GOT3 (cell line): ENCODE results near the gene PSD2.

ENCODE experiments used
- DNase-seq: peaks from one replicate; lab custom pipeline; 2025; ENCODE audit warnings: mixed read lengths; lab: John Stamatoyannopoulos, UW

The PSD2 gene

DNA sequence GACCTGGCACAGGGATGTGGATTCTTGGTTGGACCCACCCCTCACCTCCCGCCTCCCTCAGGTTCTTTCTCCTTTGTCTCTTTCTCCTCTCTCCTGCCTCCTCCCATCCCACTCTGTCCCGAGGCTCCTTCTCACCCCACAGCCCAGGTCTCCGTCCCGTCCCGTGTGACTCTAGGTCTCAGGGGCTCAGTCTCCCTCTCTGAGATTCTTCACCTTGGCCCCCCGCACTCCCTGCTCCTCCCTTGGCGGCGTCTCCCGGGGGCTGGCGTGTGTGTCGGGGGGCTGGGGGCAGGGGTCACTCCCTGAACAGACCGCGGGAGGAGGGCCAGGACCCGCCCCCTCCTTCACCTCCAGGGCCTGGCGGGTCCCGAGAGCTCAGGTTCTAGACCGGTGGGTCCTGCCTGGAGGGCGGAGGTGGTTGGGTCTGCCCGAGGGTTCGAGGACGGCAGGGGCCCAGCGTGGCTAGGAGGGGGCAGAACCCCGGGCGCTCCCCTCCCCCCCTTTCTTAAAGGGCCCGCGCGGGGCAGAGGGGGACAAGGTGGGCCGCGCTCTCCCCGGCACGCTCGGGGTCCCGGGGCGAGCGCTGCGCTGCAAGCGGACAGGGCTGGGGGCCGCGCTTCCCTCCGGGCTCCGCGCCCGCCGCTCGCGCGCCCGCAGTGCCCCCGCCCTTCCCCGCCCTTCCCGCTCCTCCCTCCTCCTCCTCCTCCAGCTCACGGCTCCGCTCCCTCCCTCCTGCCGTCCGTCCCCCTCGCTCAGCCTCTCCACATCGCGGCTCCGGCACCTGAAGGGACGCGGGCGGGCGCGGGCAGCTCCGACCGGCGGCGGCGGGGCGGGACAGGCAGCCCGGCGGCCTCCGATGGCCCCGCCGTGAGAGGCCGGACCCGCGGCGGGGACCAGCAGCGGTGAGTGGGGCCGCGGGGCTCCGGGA is at the start of gene PSD2:
Gene PSD2, plus strand, starts transcription at position 735 of the 928 bp plus-strand sequence. CDS start 13,633 bp downstream, outside the sequence.
- DNase-seq = no peak

DNA sequence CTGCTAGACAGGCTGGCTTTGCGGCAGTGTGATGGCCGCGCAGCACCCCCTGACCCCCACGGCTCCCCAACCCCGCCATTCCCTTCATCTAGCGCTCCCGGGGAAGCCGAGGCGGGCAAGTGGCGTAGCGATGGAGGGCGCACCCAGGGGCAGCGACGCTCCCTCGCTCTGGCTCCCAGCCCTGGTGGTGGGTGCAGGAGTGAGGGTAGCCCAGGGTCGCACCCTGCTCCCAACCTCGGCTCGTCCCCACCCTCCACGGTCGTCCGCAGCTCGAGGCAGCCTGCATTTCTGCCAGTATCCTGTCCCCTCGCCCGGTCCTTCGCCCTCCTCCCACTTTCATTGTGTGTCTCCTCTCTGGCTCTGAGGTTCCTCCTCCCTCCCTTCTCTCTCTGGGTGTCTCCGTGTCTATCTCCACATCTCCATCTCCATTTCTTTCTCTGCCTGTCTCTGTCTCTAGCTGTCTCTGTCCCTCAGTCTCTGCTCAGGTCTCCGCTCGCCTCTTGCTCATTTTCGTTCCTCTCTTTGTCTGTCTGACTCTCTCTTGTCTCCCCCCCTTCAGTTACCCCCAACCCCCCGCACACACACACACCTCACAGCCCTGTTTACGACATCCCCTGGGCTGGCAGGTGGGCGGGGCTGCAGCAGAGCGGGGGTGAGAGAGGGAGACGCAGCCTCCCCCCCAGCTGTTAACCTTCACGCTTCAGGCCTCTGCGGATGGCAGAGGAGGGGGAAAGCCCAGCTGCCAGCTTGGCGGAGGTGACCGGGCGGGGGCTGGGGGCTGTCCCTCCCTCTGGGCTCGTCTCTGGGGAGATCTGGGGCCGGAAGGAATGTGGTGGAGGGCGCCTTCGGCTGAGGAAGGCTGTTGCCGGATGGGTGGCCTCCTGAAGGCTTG is 48.7 kb upstream of the PSD2 start:
- DNase-seq = no peak

DNA sequence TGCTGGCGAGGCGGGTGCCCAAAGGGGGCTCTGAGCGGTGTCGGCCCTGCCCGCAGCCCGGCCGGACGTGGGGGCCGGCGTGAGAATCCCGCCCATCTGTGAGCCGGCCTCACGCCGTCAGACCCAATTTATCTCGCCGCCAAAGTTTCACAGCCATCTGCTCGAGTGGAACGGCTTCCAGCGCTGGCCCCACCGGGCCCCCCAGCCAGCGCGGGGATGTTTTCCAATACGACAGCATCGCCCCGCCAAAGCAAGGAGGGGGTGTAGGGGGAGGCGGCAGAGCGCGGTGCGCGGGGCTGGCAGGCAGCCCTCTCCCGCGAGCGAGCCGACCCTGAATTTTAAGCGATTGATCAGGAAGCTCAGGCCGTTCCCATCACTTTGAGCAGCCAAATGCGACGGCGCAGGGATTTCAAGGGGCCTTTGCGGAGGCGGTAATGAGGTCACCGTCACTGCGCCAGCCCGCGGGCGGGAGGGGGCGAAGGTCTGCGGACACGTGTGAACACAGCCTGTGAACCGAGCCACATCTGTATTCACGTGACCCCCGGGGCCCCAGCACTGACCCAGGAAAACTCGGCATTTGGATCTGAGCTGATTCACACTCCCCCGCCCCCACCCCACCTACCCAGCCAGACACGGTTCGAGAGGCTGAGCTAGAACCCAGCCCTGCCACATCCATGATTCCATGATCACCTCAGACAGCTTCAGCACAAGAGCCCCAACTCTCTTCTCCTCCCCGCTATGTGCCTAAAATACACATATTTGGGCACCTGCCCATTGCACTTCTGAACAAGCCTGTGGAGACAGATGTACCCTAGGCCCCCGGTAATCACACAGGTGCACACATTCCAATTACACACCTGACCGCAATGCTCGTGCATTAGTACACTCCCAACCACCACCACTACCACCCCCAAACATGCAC is 47.8 kb upstream of the PSD2 start:
- peak; percentile 46 for DNase-seq

DNA sequence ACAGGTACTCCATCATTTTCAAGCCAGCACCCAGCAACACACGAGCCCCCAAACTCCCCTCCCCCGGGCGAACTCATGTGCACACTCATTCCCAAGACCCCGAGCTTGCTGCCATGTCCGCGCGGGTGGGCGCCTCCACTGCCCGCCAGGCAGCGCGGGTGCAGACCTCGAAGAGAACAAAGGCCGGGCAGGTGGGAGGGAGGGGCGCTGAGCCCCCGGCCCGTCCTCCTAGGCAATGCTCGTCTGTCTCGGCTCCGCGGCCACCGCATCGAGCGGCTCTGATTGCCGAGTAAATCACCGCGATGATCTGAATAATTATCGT is 47.1 kb upstream of the PSD2 start:
- DNase-seq = no peak

DNA sequence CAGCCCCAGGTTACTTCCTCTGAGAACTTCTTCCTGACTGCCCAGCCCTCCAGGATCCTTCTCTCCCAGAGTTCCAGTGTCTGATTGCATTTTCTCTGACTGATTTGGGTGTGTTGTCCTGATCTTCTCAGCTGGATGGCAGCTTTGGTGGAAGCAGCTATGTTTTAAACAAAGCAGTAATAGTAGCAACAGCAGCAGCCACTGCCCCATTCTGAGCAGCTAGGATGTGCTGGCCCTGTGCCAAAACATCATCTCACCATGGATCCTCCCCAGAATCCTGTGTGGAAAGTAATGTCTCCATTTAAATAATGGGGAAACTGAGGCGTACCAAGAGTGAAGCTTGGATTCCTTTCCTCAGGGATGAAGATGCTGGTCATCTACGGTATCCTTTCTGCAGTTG is 46.4 kb upstream of the PSD2 start:
- no peak for DNase-seq

DNA sequence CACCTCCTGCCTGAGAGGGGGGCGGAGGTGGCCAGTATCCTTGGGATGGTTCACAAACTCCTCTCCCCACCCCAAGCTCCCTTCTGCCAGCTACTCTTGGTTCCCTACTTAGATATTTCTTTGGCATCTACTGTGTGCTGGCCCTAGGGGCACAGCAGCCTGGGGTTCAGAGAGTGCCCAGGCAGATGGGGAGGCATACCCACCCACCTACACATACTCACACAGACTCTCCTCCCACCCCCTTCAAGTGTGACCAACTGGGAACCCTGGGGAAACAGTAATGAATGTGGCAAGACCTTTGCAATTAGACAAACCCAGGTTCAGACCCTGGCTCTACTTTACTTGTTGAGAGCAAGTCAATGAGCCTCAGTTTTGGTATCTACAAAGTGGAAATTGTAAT is 44.4 kb upstream of the PSD2 start:
- no peak for DNase-seq

DNA sequence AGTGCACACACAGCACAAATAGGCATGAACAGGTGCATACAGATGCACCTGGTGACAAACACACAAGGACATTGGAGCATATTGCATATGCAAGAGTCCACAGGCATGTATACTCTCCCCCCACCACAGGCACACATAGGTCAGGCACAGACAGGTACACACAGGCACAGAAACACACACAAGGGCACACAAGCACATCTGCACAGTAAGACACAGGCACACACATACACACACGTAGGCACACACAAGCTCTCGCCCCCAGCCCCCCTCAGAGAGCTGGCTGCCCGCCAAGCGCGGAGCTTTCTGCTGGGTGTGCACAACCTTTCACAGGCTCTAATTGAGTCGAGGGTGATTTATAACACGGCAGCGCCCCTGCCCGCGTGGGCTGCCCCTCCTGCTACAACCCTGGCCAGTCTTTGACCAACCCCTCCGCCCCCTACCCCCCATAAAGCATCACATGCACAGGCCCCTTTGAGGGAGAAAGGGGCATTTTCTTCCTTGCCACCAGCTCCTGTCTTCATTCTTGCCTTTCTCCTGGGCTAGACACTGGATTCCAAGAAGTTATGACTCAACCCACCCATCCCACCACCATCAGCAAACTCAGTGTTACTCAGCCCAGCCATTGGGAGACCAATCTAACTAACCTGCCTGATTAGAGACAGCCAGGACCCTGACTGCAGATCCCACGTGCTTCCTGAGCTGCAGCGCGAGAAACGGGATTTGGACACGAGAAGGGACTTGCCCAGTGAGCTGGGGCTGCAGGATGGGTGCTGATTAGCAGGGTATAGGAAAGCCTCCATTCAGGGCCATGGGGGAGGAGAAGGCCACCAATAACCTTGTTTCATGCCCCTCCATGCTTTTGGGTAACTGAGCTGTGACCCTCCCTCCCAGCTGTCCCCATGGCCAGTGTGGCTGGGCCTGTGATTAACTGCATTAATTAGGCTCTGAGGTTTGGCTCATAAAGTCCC is 42.8 kb upstream of the PSD2 start:
- DNase-seq = no peak

DNA sequence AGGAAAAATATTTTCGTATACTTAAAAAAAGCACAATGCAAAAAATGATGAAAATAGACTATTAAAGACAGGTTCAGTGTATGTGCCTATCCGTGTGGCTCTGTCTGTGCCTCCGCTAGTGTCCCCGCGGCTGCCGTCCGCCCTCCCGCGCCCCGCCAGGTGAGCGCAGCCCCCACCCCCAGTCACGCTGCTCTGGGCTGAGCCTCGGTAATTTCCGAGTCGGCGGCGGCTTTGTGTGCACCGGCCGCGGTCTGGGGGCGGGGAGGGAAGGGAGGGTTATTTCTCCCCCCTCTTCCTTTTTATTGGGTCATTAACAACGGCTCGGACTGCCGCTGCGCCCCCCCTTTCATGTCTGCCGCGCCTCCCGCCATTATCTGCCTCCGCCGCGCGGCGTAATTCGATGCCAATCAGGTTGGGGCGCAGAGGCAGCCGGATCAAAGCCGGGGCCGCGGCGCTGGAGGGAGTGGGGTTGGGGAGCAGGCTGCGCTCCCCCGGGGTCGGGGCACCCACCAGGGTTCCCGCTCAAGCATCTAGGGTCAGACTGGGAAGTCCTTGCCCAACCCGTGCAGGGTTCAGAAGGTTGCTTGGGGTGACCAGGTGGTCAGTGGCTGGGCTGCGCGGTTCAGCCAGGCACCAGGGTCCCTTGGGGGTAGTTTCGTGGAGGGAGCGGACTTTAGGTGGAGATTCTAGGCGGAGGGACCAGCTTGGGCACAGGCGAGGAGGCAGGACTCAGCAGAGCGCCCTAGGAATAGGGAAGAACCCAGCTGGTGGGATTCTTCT is 39.5 kb upstream of the PSD2 start:
- no peak for DNase-seq

DNA sequence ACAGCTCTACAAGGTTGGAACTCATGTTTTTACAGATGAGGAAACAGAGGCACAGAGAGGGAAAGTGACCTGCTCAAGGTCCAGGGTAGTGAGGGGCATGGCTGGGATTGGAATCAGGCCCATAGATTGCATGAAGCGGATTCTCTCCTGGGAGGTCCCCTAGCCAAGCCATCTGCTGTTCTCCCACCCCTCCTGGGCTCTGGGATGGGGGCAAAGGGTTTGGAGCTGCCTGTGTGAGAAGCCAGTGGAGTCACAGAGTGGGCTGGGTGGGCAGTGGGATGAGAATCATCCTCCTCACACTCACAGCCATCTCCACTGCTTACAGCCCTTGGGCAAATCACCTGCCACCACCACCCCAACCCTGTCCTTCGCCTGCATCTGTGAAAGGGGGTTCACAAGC is 38.6 kb upstream of the PSD2 start:
- no peak for DNase-seq

DNA sequence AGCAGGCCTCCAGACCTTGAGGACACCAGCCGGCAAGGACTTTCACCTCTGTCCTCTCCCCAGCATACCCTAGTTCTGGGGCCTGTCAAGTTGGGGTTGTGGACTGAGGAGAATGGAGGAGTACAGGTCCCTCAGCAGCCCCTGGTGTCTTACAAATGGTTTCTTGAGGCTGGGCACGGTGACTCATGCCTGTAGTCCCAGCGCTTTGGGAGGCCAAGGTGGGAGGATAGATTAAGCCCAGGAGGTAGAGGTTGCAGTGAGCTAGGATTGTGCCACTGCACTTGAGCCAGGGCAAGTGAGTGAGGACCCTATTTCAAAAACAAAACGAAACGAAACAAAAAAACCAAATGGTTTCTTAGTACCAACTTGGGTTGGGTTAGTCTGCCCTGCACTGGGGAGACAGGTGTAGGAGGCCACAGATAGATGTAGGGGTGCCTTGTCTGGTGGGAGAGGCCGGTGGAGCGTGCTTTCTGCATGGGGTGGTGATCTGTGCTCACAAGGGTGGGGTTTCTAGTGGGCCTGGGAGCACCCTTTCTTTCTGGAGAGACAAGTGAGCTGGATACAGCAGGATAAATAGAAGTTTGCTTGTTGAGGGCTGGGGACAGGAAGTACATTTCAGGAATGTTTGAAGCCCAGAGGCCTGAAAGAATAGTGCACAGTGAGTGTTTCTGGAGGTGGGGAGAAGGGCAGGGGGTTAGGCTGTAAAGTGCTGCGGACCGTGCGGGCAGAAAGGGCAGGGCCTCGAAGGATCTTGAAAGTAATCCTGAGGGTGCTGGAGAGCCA is 37.7 kb upstream of the PSD2 start:
- DNase-seq = no peak

DNA sequence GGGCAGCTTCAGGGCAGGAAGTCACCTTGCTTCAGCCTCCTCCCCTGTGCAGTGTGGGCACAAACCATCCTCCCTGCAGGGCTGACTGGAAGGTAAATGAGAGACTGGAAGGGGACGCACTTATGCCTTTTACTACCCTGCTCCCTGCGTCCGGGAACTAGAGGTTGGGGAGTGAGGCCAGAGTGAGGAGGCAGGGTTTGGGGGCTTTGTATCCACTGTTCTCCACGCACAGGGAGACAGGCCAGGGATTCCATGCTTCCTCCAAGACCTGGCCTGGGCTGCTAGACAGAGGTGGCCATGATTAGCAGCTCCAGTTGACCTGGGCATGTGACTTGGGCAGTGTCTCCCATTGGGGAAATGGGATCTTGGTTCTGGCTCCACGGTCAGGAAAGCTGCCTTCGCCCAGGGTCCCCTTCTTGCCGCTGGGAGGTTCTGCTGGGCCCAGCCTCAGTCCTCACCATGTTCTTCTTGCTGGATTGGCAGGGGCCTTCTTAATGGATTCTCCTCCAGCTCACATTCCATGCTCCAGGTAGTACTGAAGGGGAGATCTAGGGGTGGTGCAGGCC is 37.0 kb upstream of the PSD2 start:
- no peak for DNase-seq

DNA sequence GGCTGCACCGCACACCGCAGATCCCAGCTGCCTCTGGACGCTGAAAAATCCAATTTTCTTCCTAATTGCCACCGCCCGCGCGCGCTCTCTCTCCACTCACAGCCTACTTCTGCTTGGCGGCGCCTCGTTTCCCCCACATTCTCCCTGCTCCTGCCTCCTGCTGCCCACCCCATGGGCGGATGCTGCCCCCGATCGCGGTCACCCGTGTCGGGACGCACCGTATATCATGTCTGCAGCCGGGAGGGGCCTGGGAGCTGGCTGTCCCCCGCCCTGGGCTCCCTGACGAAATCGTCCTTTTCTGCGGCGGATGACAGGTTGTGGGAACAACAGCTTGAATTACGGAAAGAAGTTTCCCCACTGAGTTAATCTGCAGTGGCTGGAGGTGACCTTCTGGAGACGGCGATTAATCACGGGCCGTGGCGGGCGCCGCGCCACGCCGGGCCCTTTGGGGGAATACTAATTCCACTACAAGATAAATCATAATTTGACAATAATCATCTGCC is 36.3 kb upstream of the PSD2 start:
- DNase-seq = no peak

DNA sequence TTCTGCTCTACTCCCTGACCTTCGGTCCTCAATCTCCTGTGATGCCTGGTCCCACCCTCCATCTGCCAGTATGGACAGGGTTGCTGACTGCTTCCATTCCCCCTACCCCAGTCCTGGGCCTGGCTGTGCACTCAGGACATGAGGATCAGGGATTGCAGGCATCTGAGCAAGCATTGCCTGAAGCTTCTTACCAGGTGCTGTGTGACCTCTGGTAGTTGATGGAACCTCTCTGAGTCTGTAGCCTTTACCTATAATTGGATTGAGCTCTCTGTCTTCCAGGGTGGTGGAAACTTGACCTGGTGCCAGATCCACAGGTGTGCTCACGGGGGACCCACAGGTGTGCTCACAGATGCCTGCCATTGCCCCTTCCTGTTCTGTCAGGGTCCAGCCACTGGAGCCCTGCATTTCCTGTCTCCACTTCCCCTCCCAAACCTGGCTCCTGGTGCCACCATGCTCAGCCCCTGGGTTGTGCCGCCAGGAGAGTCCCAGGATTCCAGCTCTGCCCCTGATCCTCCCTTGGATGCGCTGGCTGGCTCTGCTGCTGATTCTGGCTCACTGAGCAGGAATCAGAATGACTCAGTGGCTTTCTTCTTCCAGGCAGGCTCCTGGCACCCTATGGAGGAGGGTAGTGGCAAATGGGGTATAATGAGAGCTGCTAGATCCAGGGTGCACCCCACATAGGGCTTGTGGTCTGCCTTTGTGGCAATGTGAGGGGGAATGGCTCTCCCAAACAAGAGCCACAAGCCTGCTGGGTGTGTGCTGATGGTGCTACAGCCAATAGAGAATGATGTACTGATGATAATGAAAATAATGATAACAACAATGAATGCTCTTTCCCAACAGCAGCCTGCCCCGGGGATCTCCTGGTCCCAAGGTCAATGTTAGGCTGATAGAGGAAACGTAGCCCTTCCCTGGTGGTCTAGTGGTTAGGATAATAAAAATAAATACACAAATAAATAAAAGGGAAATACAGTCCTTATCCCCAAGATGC is 35.2 kb upstream of the PSD2 start:
- DNase-seq = no peak

DNA sequence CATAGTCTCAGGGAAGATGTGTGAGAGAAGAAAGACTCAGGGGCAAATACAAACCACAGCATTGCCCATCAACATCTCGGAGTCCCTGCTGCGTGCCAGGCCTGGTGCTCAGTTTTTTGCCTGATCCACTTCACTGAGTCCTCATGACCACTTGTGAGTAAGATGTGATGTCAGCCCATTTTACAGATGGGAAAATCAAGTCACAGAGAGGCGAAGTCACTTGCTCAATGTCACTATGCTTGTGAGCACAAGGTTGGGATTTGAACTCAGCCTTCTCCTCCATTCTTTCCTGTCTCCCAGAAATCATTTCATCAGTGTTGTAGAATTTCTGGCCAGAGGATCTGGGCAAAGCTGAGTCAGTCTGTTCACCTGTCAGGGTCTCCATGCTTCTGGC is 34.6 kb upstream of the PSD2 start:
- DNase-seq = no peak

DNA sequence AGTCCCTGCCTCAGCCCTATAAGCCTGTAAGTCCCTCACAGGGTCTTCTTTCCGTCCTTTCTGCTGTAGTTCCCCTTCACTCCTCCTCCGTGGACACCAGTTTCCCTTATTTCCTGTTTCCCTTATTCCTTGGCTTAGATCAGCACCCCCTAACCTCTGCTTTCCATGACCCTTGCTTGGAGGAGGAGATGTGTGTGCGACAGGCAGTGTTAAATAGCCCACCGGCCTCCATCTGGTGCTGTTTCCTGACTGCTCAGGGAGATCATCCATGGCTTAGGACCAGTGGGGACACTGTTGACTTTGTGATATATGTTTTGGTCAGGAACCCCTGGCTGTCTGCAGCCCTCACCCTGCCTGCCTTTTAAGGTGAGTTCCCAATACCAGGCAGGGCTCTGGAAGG is 34.1 kb upstream of the PSD2 start:
- DNase-seq = no peak

DNA sequence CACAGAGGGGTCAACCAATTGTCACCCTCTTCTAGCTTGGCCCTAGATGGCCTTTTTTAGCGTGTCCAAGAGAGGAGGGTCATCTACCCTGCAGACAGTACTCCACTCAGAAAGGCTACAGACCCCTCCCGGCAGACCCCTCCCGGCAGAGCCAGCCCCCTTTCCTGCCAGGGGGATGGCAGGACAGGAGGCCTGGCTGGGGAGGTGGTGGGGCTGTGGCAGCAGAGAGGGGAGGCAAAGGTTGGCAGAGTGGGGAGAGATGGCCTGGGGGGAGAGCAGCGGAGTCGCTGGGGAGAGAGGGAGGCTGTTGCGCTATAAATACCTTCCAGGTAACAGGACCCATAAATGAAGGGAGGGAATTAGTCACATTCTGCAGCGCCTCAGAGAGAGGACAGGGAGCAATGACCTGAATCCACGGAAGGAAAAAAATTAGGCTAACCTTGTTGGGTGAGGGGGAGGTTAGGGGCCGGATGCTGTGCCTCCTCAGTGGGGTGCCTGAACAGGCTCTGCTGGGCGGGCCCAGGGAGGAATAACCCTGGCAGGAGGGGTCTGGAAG is 32.9 kb upstream of the PSD2 start:
- DNase-seq = no peak

DNA sequence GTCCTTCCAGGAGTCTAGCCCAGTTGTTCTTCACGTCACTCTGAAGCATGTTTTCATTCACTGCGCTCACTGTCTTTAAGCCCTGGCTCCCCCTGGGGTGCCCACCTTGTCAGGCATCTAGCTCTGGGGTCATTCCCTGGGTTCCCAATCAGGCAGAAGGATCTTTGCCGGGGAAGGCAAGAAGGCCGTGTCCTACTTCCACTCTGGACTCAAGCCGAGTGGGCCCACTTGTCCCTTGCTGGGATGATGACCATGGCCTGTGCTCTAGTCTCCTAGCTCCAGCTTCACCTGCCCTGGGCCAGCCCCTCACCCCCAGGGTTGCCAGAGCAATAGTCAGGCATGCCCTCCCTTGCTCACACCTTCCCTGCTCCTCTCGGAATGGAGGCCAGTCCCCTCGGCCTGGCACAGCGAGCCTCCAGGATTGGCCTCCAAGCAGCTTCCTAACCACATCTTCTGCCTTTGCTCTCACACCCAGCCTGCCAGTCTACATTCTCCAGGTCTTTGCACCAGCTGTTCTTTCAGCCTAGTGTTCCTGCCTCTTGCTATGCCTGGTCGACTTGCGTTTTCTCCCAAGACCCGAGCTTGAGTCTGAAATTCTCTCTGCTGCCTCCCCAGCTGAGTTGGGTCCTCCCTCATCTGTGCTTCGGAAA is 32.2 kb upstream of the PSD2 start:
- no peak for DNase-seq
